ENCODE results near the gene NCOA7. TPM values are rescaled to one million over a fixed set of nuclear protein-coding genes. Genes with fewer than 3 reads are reported as not detected.
"Not testable (repeated sequence)": the region's sequence is repeated elsewhere in the genome, so short reads cannot be mapped to it uniquely, and the experiment has no call there.

The NCOA7 gene
- total RNA-seq, 1 experiment from 2014 or later: 37.3 TPM

DNA sequence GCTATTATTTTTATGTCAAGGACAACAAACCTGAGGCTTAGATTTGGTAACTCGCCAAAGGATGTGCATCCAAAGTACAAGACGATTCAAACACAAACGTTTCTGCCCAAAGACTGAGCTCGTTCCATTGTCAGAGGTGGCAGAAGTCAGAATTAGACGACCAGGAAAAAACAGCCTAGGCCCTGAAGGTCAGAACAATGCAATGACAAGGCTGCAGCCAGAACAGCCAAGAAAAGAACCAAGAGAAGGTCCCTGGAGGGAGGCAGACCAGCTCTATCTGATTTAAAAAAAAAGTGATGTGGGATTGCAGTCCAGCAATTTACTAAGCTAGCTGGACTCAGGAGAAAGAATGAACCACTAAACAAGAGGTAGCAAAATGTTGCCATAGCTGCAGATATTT, 54.2 kb downstream of the NCOA7 start:
- no peak for DNase-seq (ENCODE audit: low read depth, low spot score)
- Histone ChIP-seq H3K27me3 (ENCODE audit: control insufficient read depth, insufficient read depth, low read length) (no peaks in the 10 kb centered on the region), H3K4me1 (ENCODE audit: control insufficient read depth, insufficient read depth, low read length) (no peaks in the 10 kb centered on the region), H3K27ac (ENCODE audit: low read length) (no peak overlapping the region), H3K4me3 (ENCODE audit: low read depth in 2 of 2, low read length in 2 of 2) (no peak overlapping the region), H3K36me3 (ENCODE audit: control insufficient read depth, insufficient read depth, low read length) (no peaks in the 10 kb centered on the region), H3K9me3 (ENCODE audit: control insufficient read depth, insufficient read depth, low read depth, low read length) (no peaks in the 10 kb centered on the region)
- POLR2A ChIA-PET: interaction anchor here (0.6 kb wide), 1 partner anchor 88 kb away, joined by 3 read pairs; no protein-coding TSS in a partner anchor
- intact Hi-C loops (cut with micrococcal nuclease; ENCODE audit: unreplicated experiment) (no loop called here), in situ Hi-C loops (cut with HindIII; ENCODE audit: low pct_unique_long_range_greater_than_20kb, low sequenced_read_pairs) (no loop called here)
- no peak for ATAC-seq
- TF ChIP-seq, protein P1, sequence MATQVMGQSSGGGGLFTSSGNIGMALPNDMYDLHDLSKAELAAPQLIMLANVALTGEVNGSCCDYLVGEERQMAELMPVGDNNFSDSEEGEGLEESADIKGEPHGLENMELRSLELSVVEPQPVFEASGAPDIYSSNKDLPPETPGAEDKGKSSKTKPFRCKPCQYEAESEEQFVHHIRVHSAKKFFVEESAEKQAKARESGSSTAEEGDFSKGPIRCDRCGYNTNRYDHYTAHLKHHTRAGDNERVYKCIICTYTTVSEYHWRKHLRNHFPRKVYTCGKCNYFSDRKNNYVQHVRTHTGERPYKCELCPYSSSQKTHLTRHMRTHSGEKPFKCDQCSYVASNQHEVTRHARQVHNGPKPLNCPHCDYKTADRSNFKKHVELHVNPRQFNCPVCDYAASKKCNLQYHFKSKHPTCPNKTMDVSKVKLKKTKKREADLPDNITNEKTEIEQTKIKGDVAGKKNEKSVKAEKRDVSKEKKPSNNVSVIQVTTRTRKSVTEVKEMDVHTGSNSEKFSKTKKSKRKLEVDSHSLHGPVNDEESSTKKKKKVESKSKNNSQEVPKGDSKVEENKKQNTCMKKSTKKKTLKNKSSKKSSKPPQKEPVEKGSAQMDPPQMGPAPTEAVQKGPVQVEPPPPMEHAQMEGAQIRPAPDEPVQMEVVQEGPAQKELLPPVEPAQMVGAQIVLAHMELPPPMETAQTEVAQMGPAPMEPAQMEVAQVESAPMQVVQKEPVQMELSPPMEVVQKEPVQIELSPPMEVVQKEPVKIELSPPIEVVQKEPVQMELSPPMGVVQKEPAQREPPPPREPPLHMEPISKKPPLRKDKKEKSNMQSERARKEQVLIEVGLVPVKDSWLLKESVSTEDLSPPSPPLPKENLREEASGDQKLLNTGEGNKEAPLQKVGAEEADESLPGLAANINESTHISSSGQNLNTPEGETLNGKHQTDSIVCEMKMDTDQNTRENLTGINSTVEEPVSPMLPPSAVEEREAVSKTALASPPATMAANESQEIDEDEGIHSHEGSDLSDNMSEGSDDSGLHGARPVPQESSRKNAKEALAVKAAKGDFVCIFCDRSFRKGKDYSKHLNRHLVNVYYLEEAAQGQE (IDR thresholded peaks at IDR 0.05; ENCODE audit: insufficient read depth in 1 of 2, low read depth in 2 of 2, low read length in 1 of 2): no peak
- TF ChIP-seq, protein P2, sequence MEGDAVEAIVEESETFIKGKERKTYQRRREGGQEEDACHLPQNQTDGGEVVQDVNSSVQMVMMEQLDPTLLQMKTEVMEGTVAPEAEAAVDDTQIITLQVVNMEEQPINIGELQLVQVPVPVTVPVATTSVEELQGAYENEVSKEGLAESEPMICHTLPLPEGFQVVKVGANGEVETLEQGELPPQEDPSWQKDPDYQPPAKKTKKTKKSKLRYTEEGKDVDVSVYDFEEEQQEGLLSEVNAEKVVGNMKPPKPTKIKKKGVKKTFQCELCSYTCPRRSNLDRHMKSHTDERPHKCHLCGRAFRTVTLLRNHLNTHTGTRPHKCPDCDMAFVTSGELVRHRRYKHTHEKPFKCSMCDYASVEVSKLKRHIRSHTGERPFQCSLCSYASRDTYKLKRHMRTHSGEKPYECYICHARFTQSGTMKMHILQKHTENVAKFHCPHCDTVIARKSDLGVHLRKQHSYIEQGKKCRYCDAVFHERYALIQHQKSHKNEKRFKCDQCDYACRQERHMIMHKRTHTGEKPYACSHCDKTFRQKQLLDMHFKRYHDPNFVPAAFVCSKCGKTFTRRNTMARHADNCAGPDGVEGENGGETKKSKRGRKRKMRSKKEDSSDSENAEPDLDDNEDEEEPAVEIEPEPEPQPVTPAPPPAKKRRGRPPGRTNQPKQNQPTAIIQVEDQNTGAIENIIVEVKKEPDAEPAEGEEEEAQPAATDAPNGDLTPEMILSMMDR (IDR thresholded peaks at IDR 0.05): no peak
- no peak for TF ChIP-seq TCF7L2 (IDR thresholded peaks at IDR 0.05; ENCODE audit: low read depth, low read length)
- no peak for TF ChIP-seq POLR2AphosphoS5 (IDR thresholded peaks at IDR 0.05; ENCODE audit: low read depth, low read length)
- TF ChIP-seq SIN3A (IDR thresholded peaks at IDR 0.05; ENCODE audit: borderline replicate concordance, insufficient read depth, low read depth, low read length): no peak
- CTCF ChIA-PET: no interaction called here
- no TSS peak for BruUV-seq (replicated peaks)

DNA sequence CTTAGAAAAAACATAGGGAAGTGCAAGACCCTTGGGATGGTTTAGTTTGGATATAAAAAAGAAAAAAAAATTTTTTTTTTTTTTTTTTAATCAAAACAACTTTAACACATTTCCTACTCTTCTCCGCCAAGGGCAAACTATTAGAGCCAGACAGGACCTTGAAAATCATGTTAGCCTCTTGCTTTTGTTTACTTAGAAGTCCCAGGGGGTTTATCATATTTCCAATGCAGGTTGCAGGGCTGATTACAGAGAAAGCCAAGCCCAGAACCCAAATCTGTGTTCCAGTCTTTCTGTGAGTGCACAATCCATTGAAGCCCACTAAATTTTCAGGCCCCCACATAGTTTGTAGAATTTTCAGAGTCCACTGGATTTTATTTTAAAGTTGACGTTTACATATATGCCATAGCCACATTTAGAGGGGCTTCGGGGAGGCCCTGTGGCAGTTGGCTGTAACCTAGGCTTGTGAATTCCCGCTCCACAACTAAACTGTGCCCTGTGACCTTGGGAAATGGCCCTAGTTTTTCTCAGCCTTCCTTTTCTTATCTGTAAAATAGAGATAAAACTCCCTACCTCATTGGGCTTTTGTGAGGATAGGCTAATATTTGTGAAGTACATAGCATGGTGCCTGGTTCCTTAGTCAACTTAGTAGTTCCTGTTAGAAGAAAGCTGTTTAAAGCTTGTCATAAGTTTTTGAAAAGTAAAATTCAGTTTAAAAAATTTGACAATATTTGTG, 55.7 kb downstream of the NCOA7 start:
- ATAC-seq (no peak), DNase-seq (ENCODE audit: low read depth, low spot score) (no peak)
- Histone ChIP-seq H3K4me1 (ENCODE audit: control insufficient read depth, insufficient read depth, low read length) (no peaks in the 10 kb centered on the region), H3K27me3 (ENCODE audit: control insufficient read depth, insufficient read depth, low read length) (no peaks in the 10 kb centered on the region), H3K36me3 (ENCODE audit: control insufficient read depth, insufficient read depth, low read length) (no peaks in the 10 kb centered on the region), H3K27ac (ENCODE audit: low read length) (no peak overlapping the region), H3K4me3 (ENCODE audit: low read depth in 2 of 2, low read length in 2 of 2) (no peak overlapping the region), H3K9me3 (ENCODE audit: control insufficient read depth, insufficient read depth, low read depth, low read length) (no peaks in the 10 kb centered on the region)
- no peak for TF ChIP-seq SIN3A (IDR thresholded peaks at IDR 0.05; ENCODE audit: borderline replicate concordance, insufficient read depth, low read depth, low read length)
- no peak for TF ChIP-seq TCF7L2 (IDR thresholded peaks at IDR 0.05; ENCODE audit: low read depth, low read length)
- TF ChIP-seq, protein P2 (IDR thresholded peaks at IDR 0.05): no peak
- TF ChIP-seq, protein P1 (IDR thresholded peaks at IDR 0.05; ENCODE audit: insufficient read depth in 1 of 2, low read depth in 2 of 2, low read length in 1 of 2): no peak
- TF ChIP-seq POLR2AphosphoS5 (IDR thresholded peaks at IDR 0.05; ENCODE audit: low read depth, low read length): no peak
- no TSS peak for BruUV-seq (replicated peaks)
- POLR2A ChIA-PET: no interaction called here
- intact Hi-C loops (cut with micrococcal nuclease; ENCODE audit: unreplicated experiment) (no loop called here), in situ Hi-C loops (cut with HindIII; ENCODE audit: low pct_unique_long_range_greater_than_20kb, low sequenced_read_pairs) (no loop called here)
- CTCF ChIA-PET: no interaction called here

DNA sequence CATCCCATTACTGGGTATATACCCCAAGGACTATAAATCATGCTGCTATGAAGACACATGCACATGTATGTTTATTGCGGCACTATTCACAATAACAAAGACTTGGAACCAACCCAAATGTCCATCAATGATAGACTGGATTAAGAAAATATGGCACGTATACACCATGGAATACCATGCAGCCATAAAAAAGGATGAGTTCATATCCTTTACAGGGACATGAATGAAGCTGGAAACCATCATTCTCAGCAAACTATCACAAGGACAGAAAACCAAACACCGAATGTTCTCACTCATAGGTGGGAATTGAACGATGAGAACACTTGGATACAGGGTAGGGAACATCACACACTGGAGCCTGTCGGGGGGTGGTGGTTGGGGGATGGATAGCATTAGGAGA, 57.5 kb downstream of the NCOA7 start:
- CTCF ChIA-PET, POLR2A ChIA-PET: not testable (repeated sequence)

More for the DNA sequence above, 57.5 kb downstream of the NCOA7 start:
- H3K4me3 ChIP-seq (ENCODE audit: low read depth in 2 of 2, low read length in 2 of 2); ATAC-seq; H3K4me1 ChIP-seq (ENCODE audit: control insufficient read depth, insufficient read depth, low read length); H3K27ac ChIP-seq (ENCODE audit: low read length); H3K27me3 ChIP-seq (ENCODE audit: control insufficient read depth, insufficient read depth, low read length); intact Hi-C loops (cut with micrococcal nuclease; ENCODE audit: unreplicated experiment); BruUV-seq (replicated peaks); H3K9me3 ChIP-seq (ENCODE audit: control insufficient read depth, insufficient read depth, low read depth, low read length); in situ Hi-C loops (cut with HindIII; ENCODE audit: low pct_unique_long_range_greater_than_20kb, low sequenced_read_pairs); H3K36me3 ChIP-seq (ENCODE audit: control insufficient read depth, insufficient read depth, low read length); DNase-seq (ENCODE audit: low read depth, low spot score): not testable (repeated sequence)

Data from Panc1 (cell line).